GM18507 (cell line): Measurements from ENCODE around the gene SETD2.
"Not testable (repeated sequence)": the region's sequence is repeated elsewhere in the genome, so short reads cannot be mapped to it uniquely, and the experiment has no call there.

Experiments
- DNase-seq: peaks from one replicate; pipeline ENCODE4 v3.0.0; 2011; ENCODE audit warnings: low read depth; ENCODE audit not compliant: insufficient read length; ENCODE audit errors: extremely low spot score
- FAIRE-seq: peaks from 2 replicates; lab custom pipeline; 2011; peaks lifted over from hg19 to GRCh38; lab: Jason Lieb, UNC

SETD2 gene

DNA sequence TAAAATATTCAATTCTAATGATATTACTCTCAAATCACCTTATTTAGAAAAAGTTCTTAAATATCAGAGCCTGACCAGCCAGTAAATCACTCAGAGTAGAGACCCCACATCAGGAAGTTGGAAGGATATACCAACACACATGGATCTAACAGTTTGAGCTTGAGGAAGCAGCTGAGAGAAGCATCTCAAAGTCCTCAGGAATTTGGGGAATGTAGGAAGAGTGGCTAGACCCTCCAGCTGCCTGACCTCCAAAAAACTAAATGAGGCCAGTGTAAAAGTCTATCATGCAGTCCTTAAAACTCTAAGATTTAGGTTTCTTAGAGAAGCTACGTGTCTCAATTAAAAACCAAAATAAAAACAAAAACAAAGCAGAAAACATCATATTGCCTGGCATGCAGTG, 55.4 kb downstream of the SETD2 start:
- FAIRE-seq = no peak
- DNase-seq = no peak

DNA sequence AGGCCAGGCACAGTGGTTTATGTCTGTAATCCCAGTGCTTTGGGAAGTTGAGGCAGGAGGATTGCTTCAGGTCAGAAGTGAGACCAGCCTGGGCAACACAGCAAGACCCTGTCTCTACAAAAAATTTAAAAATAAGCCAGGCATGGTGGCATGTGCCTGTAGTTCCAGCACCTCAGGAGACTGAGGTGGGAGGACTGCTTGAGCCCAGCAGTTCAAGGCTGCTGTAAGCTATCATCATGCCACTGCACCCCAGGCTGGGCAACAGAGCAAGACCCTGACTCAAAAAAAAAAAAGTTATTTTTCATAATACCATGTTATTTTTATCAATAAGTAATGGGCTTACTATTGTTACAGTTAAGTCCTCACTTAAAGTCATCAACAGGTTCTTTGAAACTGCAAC, 59.7 kb downstream of the SETD2 start:
- FAIRE-seq (no peak), DNase-seq (no peak)

DNA sequence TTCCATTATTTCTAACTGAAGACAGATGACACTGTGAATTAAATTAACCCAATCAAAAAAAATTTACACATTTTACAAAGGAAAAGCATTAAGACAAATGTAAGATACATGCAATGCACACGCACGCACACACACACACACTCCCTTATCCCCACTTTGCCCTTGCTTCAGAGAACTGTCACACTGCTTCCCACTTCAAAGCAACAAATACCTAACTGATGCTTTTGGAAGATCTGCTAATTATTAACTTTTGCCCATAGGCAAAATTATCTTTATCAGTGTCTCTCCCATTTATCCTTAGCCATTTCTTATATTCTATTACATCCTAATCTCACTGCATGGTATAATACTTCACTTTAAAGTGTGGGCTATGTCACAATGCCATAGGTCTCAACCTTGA, 60.3 kb downstream of the SETD2 start:
- FAIRE-seq (peak; percentile 29), DNase-seq (no peak)

DNA sequence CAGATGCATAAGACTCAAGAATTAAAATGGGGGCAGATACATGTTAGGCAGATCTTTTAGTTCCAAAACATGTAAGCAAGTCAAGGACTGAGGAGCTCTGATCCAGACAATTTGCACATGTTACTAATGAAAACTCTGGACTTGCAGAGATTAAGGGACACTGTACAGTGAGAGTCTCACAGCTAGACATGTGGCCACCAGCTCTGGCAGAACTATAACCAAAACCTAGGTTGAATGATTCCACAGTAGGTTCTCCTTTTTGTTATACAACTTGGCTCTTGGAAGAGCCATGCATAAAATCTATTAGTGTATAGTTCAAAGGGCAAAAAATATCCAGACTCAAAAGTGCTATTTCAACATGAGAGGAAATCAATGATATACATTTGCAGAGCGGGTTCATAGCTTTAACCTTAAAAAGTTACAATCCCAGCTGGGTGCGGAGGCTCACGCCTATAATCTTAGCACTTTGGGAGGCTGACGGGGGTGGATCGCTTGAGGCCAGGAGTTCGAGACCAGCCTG, 61.8 kb downstream of the SETD2 start:
- peak; percentile 65 for FAIRE-seq
- no peak for DNase-seq

DNA sequence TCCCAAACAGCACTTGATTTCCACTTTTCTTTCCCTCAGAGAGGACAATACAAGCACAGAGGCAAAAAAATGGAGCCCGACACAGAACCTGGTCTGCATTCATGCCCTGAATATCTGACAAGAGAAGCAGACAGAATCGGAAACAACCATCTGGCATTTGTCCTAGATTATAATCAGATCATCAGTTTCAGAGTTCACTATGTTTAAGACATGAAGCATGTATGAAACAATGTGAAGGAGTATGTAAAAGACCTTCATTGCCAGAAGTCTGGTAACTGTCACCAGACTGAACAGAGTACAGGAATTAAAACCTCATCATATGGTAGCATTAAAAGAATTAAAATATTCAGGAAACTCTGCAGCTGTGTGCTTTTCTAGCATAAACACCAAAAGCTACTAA, 65.0 kb downstream of the SETD2 start:
- no peak for FAIRE-seq

DNA sequence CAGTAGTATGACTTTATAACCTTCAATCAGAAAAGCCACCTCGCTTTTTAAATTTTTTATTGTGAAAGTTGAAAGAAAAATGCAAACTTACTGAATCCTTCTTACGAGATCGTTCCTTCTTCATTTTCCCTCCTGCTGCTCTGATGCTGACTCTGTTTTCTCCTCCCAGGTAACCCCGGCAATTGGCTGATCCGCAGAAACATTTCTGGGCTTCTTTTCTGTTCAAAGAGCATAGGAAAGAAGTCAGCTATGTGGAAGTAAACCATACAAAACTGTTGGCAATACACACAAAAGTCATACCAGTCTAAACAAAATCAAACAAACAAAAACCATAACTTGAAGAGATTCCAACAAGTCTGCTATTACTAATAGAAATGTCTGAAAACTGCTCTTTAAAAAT, 66.0 kb downstream of the SETD2 start:
- no peak for DNase-seq
- no peak for FAIRE-seq

More for the DNA sequence above, 65.0 kb downstream of the SETD2 start:
- no peak for DNase-seq

DNA sequence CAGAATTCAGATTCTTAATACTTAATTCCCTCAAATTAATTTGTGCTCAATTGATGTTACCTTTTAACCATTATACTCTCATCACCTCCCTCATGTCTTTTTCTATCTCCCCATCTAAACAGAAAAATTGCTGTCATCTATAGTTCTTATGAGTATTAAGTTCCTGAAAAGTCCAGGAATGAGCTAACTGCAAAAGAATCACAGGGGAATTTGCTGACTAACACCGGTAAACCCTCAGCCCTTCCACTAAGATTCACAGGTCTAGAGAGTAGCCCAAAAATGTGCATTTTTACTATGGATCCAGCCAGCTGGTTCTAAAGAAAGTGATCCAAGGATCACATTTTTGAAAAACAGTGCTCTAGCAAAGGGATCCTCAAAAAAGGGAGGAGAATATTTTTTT, 67.0 kb downstream of the SETD2 start:
- DNase-seq (no peak), FAIRE-seq (no peak)

DNA sequence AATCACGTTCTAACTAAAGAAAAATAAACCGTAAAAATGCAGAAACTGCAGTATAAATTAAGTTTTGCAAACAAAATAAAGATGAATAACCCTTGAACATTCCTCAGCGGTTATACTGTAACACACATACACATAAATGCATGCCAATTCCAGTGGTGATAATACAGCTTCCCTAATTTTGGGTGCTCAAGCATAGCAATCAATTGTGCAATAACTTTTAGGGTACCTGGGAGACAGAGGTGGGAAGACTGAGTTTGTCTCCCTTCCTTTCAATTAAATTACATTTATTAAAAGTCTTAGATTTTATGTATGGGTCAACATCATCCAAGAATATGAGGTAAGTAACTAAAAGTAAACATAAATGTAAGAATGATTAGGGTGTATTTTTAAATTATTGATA, 71.8 kb downstream of the SETD2 start:
- no peak for DNase-seq
- FAIRE-seq = no peak

DNA sequence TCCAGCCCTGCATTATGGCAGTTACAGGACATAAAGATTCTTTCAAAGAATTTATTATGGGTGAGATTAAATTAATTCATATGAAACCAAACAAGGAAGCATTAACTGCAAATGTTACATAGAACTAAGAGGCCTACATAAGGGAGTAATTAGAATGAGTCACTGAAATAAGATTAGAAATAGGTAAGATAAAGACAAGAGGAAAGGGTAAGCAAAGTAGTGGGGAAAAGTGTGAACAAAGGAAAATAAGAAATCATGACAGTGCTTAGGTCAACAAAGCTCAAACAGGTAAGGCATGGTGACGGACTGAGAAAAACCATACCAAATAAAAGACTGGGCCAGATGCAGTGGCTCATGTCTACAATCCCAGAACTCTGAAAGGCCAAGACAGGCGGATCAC, 74.3 kb downstream of the SETD2 start:
- DNase-seq (no peak), FAIRE-seq (no peak)

DNA sequence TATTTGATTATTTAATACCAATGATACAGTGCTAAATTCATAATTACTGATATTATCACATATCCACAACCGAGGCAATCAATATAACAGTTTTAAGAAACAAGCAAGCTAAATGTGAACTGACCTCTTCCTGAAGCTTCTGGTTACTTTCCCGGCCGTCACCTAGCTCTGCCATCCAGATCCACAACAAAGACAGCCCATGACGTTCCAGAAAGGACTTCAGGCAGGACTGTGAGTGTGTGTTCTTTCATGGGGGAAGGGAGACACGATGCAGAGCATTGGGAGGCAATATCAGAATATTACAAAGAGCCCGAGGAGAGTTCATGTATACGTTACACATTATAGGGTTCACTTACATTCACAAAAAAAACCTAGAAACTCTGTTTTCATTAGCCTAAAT, 77.8 kb downstream of the SETD2 start:
- FAIRE-seq (no peak), DNase-seq (no peak)

DNA sequence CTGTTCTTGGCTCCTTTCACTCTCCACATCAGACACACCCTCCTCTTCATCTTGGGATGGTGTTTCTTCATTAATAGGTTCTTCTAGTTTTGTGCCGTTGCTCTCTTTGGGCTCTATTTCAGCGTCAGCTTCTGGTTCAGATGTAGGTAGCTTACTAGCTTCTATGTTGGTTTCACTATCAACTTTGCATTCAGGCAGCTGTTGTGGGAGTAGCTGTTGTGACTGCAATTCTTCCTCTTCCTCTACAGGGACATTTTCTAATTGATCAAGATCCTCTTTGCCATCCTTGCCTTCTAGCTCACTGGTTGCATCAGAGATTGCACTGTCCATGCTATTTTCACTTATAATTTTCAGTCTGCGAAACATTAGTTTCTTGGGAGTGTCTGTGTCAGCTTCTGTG, 80.1 kb downstream of the SETD2 start:
- peak; percentile 91 for FAIRE-seq
- no peak for DNase-seq

DNA sequence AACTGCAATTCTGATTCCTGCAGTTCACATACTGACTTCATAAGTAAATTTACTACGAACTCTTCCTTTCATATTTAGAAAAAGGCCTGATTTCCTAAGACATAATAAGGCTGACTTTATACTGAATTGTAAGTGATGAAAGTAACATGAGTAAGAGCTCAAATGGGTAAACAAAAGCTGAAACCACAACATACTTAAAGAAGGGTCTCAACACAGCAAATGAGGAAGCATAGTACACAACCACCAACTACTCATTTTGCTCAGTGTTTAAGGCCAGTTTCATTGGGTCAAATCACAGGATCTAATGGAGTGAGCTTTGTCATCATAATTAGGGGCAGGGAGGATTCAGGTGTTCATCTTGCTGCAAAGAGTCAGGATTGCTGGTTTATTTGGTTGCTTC, 81.4 kb downstream of the SETD2 start:
- DNase-seq = no peak
- no peak for FAIRE-seq

DNA sequence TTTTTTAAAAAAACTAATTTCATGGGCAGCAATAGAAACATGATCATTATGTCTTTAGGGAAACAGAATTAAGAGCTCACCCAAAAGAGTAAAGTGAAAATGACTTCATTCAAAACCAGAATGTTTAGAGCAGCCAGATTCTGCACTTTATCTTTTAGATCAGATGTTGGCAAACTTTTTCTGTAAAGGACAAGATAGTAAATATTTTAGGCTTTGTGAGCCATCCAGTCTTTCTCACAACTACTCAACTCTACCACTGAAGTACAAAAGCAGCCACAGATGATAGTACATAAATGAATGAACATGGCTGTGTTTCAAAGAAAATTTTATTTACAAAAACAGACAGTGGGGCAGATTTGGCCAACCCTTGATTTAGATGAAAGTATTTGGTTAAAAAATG, 84.5 kb downstream of the SETD2 start:
- DNase-seq (no peak), FAIRE-seq (no peak)

DNA sequence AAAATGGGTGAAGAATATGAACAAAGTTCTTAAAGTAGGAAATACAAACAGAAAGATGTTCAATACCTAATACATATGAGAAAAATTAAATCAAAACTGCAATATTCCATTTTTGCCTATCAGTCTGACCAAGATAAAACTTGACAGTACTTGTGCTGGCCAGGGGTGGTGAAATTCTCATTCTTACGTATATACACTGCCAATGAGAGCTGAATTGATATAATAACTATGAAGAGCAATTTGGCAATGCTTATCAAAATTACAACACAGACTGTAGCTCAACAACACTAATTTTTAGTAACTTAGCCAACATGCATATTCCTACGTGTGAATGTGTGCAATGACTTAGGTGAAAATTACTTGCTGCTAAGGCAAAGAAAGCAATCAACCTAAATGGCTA, 90.2 kb downstream of the SETD2 start:
- no peak for FAIRE-seq
- no peak for DNase-seq

DNA sequence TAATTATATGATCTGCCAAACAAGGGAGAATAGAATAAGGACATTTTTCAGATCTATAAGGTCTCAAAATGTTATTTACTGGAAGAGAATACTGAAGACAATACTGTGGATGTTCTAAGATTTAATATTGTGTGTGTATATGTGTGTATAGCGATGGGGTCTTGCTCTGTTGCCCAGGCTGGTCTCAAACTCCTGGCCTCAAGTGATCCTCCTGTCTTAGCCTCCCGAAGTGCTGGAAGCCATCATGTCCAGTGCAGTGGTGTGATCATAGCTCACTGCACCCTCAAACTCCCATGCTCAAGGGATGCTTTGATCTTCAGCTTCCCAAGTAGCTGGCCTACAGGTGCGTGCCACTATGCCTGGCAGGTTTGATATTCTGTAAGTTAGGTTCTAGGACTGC, 93.1 kb downstream of the SETD2 start:
- FAIRE-seq = no peak
- no peak for DNase-seq

DNA sequence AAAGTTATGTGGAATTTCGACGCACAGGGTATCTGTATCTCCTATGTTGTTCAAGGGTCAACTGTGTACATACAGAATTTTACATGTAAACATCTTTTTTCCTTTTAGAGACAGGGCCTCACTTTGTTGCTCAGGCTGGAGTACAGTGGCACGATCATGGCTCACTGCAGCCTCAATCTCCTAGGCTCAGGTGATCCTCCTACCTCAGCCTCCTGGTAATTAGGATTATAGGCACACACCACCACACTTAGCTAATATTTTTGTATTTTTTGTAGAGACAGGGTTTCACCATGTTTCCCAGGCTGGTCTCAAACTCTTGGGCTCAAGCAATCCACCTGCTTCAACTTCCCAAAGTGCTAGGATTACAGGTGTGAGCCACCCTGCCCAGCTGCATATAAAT, 97.7 kb downstream of the SETD2 start:
- FAIRE-seq, DNase-seq: not testable (repeated sequence)

DNA sequence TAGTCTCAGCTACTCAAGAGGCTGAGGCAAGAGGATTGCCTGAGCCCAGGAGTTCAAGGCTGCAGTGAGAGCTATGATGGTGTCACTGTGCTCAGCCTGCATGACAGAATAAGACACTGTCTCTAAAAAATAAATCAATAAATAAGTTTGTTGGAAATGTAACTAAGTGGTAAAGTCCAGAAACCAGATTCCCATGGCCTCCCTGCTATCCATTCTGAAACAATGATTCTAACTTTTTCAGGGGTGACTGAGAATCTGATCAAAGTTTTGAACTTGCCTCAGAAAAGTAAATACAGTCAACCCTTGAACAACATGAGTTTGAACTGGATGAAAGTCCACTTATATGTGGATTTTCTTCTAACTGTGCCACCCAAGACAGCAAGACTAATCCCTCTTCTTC, 98.2 kb downstream of the SETD2 start:
- DNase-seq = no peak

DNA sequence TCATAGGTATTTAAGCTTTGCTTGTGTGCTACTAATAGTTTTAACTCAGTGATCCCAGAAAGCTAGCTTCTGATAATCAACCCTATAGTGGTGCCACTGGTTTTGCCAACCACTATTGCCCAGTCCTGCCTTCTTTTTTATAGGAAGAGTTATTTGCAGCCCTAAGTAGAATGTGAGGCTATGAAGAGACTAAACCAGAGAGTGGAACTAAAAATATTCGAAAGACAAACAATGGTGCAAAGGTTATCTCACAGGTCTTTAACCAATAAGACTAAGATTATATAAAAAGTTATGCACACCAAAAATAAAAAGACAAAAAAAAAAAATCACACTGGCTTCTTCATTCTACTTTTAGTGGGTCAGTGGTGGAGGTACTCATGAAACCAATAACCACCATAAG, 98.9 kb downstream of the SETD2 start:
- FAIRE-seq = no peak
- DNase-seq = no peak

More for the DNA sequence above, 98.2 kb downstream of the SETD2 start:
- no peak for FAIRE-seq

DNA sequence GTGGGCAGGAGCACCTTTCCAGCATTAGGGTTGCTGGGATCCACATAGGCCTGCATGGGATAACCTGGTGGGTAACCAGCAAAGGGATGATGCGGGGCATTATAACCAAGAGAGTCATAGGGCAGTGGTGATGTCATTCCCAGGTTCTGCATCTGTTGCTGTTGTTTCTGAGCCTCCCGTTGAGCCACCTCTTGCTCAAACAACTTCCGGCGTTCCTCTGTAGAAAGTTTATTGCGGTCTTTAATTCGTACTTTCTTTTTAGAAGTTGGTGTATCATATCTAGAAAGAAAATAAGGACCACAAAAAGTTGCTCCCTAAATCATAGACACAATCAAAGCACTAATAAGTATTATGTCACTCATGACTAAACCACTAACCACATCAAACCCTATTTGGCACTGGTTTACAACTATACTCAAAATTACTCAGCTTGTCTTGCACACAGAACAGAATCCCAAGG, 106.7 kb downstream of the SETD2 start:
- DNase-seq = no peak
- FAIRE-seq = peak; percentile 18

DNA sequence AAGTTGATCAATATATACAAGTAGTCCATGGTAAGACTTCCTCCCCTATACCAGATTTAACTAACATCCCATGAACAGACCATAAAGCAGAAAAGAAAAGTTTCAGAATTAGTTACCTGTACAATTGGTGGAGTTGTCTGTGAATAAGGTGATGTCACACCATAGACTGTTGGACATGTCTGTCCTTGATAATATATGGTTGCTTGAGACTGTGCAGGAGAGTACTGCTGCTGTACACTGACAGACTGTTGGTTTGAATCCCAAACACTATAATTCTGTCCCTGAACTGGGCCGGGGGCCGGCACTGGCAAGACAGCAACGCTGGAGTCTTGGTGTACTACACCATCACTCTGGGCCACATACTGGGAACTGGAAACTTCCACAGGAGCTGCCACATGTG, 107.2 kb downstream of the SETD2 start:
- no peak for FAIRE-seq

DNA sequence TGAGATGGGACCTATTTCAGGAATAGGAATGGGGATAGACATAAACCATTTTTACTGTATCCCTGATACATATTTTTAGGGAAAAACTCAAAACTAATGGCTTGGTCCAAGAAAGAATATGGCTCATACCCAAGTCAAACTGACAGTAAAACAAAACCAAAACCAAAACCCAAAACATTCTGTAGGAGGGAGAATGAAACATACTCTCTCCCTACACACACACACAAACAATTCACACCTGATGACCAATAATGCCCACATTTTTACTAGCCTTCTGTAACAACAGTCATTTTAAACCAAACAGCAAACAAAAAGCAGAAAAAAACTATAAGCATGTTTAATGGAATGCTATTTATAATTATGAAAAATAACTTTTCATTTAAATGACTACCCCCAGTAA, 109.5 kb downstream of the SETD2 start:
- FAIRE-seq (peak; percentile 60), DNase-seq (no peak)

More for the DNA sequence above, 107.2 kb downstream of the SETD2 start:
- no peak for DNase-seq

DNA sequence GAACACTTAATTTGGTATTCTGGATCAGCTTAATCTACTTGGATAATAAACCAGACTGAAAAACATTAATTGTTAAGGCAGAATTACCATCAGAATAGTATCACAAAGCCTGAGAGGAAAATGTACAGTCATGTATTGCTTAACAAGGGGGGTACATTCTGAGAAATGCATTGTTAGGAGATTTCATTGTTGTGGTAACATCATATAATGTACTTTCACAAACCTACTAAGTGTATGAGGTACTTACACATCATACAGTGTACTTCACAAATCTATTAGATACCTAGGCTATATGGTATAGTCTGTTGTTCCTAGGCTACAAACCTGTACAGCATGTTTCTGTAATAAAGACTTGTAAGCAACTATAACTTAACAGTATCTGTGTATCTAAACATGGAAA, 116.2 kb downstream of the SETD2 start:
- DNase-seq (no peak), FAIRE-seq (no peak)
